HCT116 (cell line): Measurements from ENCODE around the gene TMEM79.

ENCODE experiments used
- ATF3 ChIP-seq: IDR thresholded peaks from 2 replicates; pipeline ENCODE4 v1.6.1; 2012
- CTCF ChIP-seq, 3 experiments: fragments of 200-600 bp in 1 of 3; sonication (generic) in 1 of 3; IDR thresholded peaks in 2 of 3; conservative IDR thresholded peaks in 1 of 3; 2 replicates each; pipeline ENCODE4 v1.5.1; 2012 to 2017; ENCODE audit warnings: low read depth in 2 of 3, low read length in 2 of 3, antibody characterized with exemption in 1 of 3, borderline replicate concordance in 1 of 3, control low read depth in 1 of 3, mild to moderate bottlenecking in 1 of 3, mixed read lengths in 1 of 3, mixed run types in 1 of 3, moderate library complexity in 1 of 3; ENCODE audit not compliant: insufficient read depth in 1 of 3
- EZH2 ChIP-seq: fragments of 200-600 bp; sonication (generic); IDR thresholded peaks from 2 replicates; pipeline ENCODE4 v1.6.1; 2017; ENCODE audit warnings: antibody characterized with exemption, mixed run types
- JUND ChIP-seq: IDR thresholded peaks from 2 replicates; pipeline ENCODE4 v1.6.1; 2012
- MAX ChIP-seq: IDR thresholded peaks from 2 replicates; pipeline ENCODE4 v1.6.1; 2012
- POLR2A ChIP-seq: IDR thresholded peaks from 2 replicates; pipeline ENCODE4 v1.7.0; 2011; ENCODE audit warnings: borderline replicate concordance; ENCODE audit not compliant: insufficient read depth, insufficient read length; ENCODE audit errors: extremely low read depth
- POLR2AphosphoS5 ChIP-seq: IDR thresholded peaks from 2 replicates; pipeline ENCODE4 v1.6.1; 2011; ENCODE audit warnings: mild to moderate bottlenecking, low read depth, low read length, moderate library complexity
- SIN3A ChIP-seq: IDR thresholded peaks from 2 replicates; pipeline ENCODE4 v1.6.1; 2012; ENCODE audit warnings: low read depth
- TCF7L2 ChIP-seq: IDR thresholded peaks from 2 replicates; pipeline ENCODE4 v1.7.0; 2011; ENCODE audit warnings: borderline replicate concordance, inconsistent platforms; ENCODE audit not compliant: insufficient read depth, insufficient read length; ENCODE audit errors: extremely low read depth
- YY1 ChIP-seq: IDR thresholded peaks from 2 replicates; pipeline ENCODE4 v1.6.1; 2011; ENCODE audit warnings: low read length, low read depth, moderate library complexity, mild to moderate bottlenecking; ENCODE audit not compliant: insufficient replicate concordance; ENCODE audit errors: extremely low read depth

- TF ChIP-seq CTCF (IDR thresholded peaks at IDR 0.05 in 2 of 3, conservative IDR thresholded peaks at IDR 0.05 in 1 of 3; ENCODE audit: borderline replicate concordance in 1 of 3, insufficient read depth in 1 of 3, low read depth in 2 of 3, low read length in 2 of 3) (no peak), EZH2 (no peak), POLR2A (no peak), POLR2AphosphoS5 (no peak), MAX (no peak), YY1 (no peak), ATF3 (no peak), JUND (no peak), SIN3A (no peak), TCF7L2 (no peak)
These were observed 23.2 kb upstream of the TMEM79 start for GRCh38 chr1:156260896-156261295.
